HepG2 (cell line): ENCODE data around the gene HSF2BP. TPM values are rescaled to one million over a fixed set of nuclear protein-coding genes. Genes with fewer than 3 reads are reported as not detected.

Experiments
- BRCA1 ChIP-seq: sonication (generic); formaldehyde crosslinking; IDR thresholded peaks from 2 replicates; pipeline ENCODE4 v1.4.0; 2020; ENCODE audit warnings: missing genetic modification reagents
- BRD4 ChIP-seq: sonication (generic); formaldehyde crosslinking; IDR thresholded peaks from 2 replicates; pipeline ENCODE4 v1.4.0; 2020; ENCODE audit warnings: missing genetic modification reagents
- CC2D1A ChIP-seq: sonication (generic); formaldehyde crosslinking; IDR thresholded peaks from 2 replicates; pipeline ENCODE4 v1.8.1; 2023; ENCODE audit warnings: mild to moderate bottlenecking, missing genetic modification reagents
- GFI1 ChIP-seq: sonication (generic); formaldehyde crosslinking; IDR thresholded peaks from 2 replicates; pipeline ENCODE4 v1.5.0; 2020; ENCODE audit warnings: missing genetic modification reagents, mild to moderate bottlenecking, borderline replicate concordance
- HDAC1 ChIP-seq: sonication (generic); formaldehyde crosslinking; IDR thresholded peaks from 2 replicates; pipeline ENCODE4 v1.5.1; 2020; ENCODE audit warnings: mild to moderate bottlenecking, missing genetic modification reagents
- KAT8 ChIP-seq: IDR thresholded peaks from 2 replicates; pipeline ENCODE4 v1.6.1; 2016; ENCODE audit warnings: missing genetic modification reagents, missing compliant biosample characterization
- KLF16 ChIP-seq, 2 experiments: sonication (generic) in 1 of 2; formaldehyde crosslinking in 1 of 2; IDR thresholded peaks; 2 replicates each; pipeline versions ENCODE4 v1.6.1 to v1.8.0; 2016 to 2023; ENCODE audit warnings: missing genetic modification reagents in 2 of 2, missing compliant biosample characterization in 1 of 2
- NCOR1 ChIP-seq: fragments of 200-600 bp; sonication (generic); IDR thresholded peaks from 2 replicates; pipeline ENCODE4 v1.7.0; 2017; ENCODE audit warnings: antibody characterized with exemption, low read length, borderline replicate concordance
- PPARG ChIP-seq: conservative IDR thresholded peaks from 2 replicates; pipeline ENCODE4 v1.6.1; 2016; ENCODE audit warnings: missing biosample characterization, missing genetic modification reagents
- RBAK ChIP-seq: sonication (generic); formaldehyde crosslinking; IDR thresholded peaks from 2 replicates; pipeline ENCODE4 v1.5.1; 2020; ENCODE audit warnings: mild to moderate bottlenecking, missing genetic modification reagents
- REXO4 ChIP-seq: sonication (generic); formaldehyde crosslinking; IDR thresholded peaks from 2 replicates; pipeline ENCODE4 v1.8.0; 2022; ENCODE audit warnings: missing genetic modification reagents, mild to moderate bottlenecking, borderline replicate concordance
- SNRNP70 ChIP-seq: fragments of 200-400 bp; formaldehyde crosslinking; IDR thresholded peaks from 2 replicates; pipeline ENCODE4 v1.6.1; 2017; ENCODE audit warnings: mild to moderate bottlenecking, low read depth, low read length, moderate library complexity
- ZBTB20 ChIP-seq: sonication (generic); formaldehyde crosslinking; IDR thresholded peaks from 2 replicates; pipeline ENCODE4 v1.8.1; 2023; ENCODE audit warnings: missing genetic modification reagents, low read depth, mild to moderate bottlenecking, borderline replicate concordance
- ZNF205 ChIP-seq: IDR thresholded peaks from 2 replicates; pipeline ENCODE4 v1.6.1; 2018; ENCODE audit warnings: missing biosample characterization, missing genetic modification reagents
- ZNF747 ChIP-seq: sonication (generic); formaldehyde crosslinking; IDR thresholded peaks from 2 replicates; pipeline ENCODE4 v1.8.1; 2023; ENCODE audit warnings: missing genetic modification reagents, mild to moderate bottlenecking, borderline replicate concordance
- ZSCAN20 ChIP-seq: sonication (generic); formaldehyde crosslinking; IDR thresholded peaks from 2 replicates; pipeline ENCODE4 v1.4.0; 2020; ENCODE audit warnings: missing genetic modification reagents, mild to moderate bottlenecking, borderline replicate concordance
- ZSCAN30 ChIP-seq: sonication (generic); formaldehyde crosslinking; IDR thresholded peaks from 2 replicates; pipeline ENCODE4 v1.5.0; 2020; ENCODE audit warnings: mild to moderate bottlenecking, missing genetic modification reagents
- polyA plus RNA-seq, 8 experiments: library from polyadenylated mRNA; depleted of rRNA in 3 of 8; stranded (reverse) in 7 of 8; unstranded in 1 of 8; fragments of >200 nt; fragmentation: Illumina TruSeq in 4 of 8; extraction: Trizol in 4 of 8; gene quantifications; 2 replicates each; pipeline versions ENCODE4 v1.2.1 to v1.2.3, GENCODE V29; 2011 to 2016; ENCODE audit warnings: low read depth in 4 of 8, missing spikeins in 1 of 8, mixed read lengths in 1 of 8; ENCODE audit not compliant: insufficient read depth in 1 of 8
- total RNA-seq, 5 experiments: library from RNA; depleted of rRNA; stranded (reverse); fragments of >200 nt; fragmentation: Illumina TruSeq; extraction: Trizol; gene quantifications; 2 replicates each; pipeline ENCODE4 v1.2.3, GENCODE V29; 2016; ENCODE audit warnings: low read depth in 1 of 5
- TF ChIP-seq, protein P1 (sequence below): sonication (generic); formaldehyde crosslinking; IDR thresholded peaks from 2 replicates; pipeline ENCODE4 v1.8.1; 2023; ENCODE audit warnings: missing genetic modification reagents, inconsistent platforms, borderline replicate concordance
- TF ChIP-seq, protein P2 (sequence below): sonication (generic); formaldehyde crosslinking; IDR thresholded peaks from 2 replicates; pipeline ENCODE4 v1.5.0; 2020; ENCODE audit warnings: mild to moderate bottlenecking, low read depth, missing genetic modification reagents, borderline replicate concordance
- TF ChIP-seq, protein P3 (sequence below): IDR thresholded peaks from 2 replicates; pipeline ENCODE4 v1.6.1; 2016; ENCODE audit warnings: low read depth, control low read depth
- TF ChIP-seq, protein P4 (sequence below): sonication (generic); formaldehyde crosslinking; IDR thresholded peaks from 2 replicates; pipeline ENCODE4 v1.4.0; 2020; ENCODE audit warnings: missing genetic modification reagents, borderline replicate concordance
- TF ChIP-seq, protein P5 (sequence below): IDR thresholded peaks from 2 replicates; pipeline ENCODE4 v1.6.1; 2016; ENCODE audit warnings: mild to moderate bottlenecking, missing biosample characterization, missing genetic modification reagents
- TF ChIP-seq, protein P6 (sequence below): sonication (generic); formaldehyde crosslinking; conservative IDR thresholded peaks from 2 replicates; pipeline ENCODE4 v1.5.0; 2020; ENCODE audit warnings: missing genetic modification reagents

HSF2BP gene
- total and polyA plus RNA-seq, 2 of the 13 experiments (the other 11 are each of a cell fraction or from before 2014, with no cell fraction given): 0.67 to 2.2 TPM

DNA sequence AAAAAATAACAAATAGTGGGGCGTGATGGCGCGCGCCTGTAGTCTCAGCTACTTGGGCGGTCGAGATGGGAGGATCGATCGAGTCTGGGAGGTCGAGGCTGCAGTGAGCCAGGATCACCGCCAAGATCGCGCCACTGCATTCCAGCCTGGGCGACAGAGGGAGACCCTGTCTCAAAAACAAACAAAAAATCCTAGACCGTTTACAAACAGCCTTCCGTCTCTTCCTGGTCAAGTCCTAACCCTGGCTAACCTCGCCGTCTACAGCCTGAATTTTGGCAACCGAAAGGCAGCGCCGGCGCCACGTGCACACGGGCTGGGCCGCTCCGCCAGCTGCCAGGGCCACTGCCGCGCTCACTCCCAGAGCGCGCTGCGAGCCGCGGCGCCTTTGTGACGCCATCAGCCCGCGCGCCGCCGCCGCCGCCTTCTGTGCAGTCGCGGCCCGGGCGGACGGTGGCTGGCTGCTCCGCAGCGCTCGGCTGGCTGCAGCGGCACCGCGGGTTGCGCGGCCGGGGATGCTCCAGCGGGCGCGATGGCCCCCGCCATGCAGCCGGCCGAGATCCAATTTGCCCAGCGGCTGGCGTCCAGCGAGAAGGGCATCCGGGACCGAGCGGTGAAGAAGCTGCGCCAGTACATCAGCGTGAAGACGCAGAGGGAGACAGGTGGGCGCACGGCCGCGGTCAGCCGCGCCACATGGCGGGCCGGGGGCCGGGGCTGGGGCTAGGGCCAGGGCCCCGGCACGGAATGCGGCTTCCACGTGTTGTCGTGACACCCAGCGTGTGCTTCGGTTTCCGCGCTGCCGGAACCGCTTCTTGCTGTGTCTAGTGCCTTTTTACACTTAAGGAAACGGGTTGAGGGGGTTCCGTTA is at the start of gene HSF2BP, which contains the start of gene RRP1B (continued):
- TF ChIP-seq, protein P1, sequence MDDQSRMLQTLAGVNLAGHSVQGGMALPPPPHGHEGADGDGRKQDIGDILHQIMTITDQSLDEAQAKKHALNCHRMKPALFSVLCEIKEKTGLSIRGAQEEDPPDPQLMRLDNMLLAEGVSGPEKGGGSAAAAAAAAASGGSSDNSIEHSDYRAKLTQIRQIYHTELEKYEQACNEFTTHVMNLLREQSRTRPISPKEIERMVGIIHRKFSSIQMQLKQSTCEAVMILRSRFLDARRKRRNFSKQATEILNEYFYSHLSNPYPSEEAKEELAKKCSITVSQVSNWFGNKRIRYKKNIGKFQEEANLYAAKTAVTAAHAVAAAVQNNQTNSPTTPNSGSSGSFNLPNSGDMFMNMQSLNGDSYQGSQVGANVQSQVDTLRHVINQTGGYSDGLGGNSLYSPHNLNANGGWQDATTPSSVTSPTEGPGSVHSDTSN (CRISPR knock-in tag): peak; percentile 94; the same call in 1 of the 2 replicates
- peak; percentile 72; the same call in 1 of the 2 replicates for TF ChIP-seq ZNF747
- no peak; the same call in 1 of the 2 replicates for TF ChIP-seq ZSCAN20 (CRISPR knock-in tag)
- TF ChIP-seq HDAC1 (CRISPR knock-in tag): peak; percentile 67
- TF ChIP-seq KAT8 (CRISPR knock-in tag): peak; percentile 85
- TF ChIP-seq CC2D1A (CRISPR knock-in tag): no peak
- TF ChIP-seq GFI1 (CRISPR knock-in tag): no peak
- TF ChIP-seq, protein P2, sequence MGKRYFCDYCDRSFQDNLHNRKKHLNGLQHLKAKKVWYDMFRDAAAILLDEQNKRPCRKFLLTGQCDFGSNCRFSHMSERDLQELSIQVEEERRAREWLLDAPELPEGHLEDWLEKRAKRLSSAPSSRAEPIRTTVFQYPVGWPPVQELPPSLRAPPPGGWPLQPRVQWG (CRISPR knock-in tag): no peak
- peak; percentile 78 for TF ChIP-seq REXO4 (CRISPR knock-in tag)
- TF ChIP-seq PPARG (CRISPR knock-in tag): peak; percentile 61
- TF ChIP-seq, protein P3, sequence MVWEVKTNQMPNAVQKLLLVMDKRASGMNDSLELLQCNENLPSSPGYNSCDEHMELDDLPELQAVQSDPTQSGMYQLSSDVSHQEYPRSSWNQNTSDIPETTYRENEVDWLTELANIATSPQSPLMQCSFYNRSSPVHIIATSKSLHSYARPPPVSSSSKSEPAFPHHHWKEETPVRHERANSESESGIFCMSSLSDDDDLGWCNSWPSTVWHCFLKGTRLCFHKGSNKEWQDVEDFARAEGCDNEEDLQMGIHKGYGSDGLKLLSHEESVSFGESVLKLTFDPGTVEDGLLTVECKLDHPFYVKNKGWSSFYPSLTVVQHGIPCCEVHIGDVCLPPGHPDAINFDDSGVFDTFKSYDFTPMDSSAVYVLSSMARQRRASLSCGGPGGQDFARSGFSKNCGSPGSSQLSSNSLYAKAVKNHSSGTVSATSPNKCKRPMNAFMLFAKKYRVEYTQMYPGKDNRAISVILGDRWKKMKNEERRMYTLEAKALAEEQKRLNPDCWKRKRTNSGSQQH (CRISPR knock-in tag): peak; percentile 86
- no peak for TF ChIP-seq RBAK
- TF ChIP-seq, protein P4, sequence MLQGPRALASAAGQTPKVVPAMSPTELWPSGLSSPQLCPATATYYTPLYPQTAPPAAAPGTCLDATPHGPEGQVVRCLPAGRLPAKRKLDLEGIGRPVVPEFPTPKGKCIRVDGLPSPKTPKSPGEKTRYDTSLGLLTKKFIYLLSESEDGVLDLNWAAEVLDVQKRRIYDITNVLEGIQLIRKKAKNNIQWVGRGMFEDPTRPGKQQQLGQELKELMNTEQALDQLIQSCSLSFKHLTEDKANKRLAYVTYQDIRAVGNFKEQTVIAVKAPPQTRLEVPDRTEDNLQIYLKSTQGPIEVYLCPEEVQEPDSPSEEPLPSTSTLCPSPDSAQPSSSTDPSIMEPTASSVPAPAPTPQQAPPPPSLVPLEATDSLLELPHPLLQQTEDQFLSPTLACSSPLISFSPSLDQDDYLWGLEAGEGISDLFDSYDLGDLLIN: peak; percentile 36; the same call in 1 of the 2 replicates
- peak; percentile 93; the same call in 1 of the 2 replicates for TF ChIP-seq BRCA1 (CRISPR knock-in tag)
- peak; percentile 73; the same call in 1 of the 2 replicates for TF ChIP-seq ZNF205 (CRISPR knock-in tag)
- TF ChIP-seq, protein P5, sequence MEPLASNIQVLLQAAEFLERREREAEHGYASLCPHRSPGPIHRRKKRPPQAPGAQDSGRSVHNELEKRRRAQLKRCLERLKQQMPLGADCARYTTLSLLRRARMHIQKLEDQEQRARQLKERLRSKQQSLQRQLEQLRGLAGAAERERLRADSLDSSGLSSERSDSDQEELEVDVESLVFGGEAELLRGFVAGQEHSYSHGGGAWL: peak; percentile 81; the same call in 1 of the 2 replicates
- peak; percentile 16; the same call in 1 of the 2 replicates for TF ChIP-seq ZSCAN30 (CRISPR knock-in tag)
- TF ChIP-seq KLF16 (CRISPR knock-in tag; IDR thresholded peaks at IDR 0.05): peak; percentile 89 to 90; a peak in 3 of 4 replicates
- TF ChIP-seq SNRNP70: no peak
- peak; percentile 99 for TF ChIP-seq BRD4
- peak; percentile 65; the same call in 1 of the 2 replicates for TF ChIP-seq ZBTB20 (CRISPR knock-in tag)
- TF ChIP-seq, protein P6, sequence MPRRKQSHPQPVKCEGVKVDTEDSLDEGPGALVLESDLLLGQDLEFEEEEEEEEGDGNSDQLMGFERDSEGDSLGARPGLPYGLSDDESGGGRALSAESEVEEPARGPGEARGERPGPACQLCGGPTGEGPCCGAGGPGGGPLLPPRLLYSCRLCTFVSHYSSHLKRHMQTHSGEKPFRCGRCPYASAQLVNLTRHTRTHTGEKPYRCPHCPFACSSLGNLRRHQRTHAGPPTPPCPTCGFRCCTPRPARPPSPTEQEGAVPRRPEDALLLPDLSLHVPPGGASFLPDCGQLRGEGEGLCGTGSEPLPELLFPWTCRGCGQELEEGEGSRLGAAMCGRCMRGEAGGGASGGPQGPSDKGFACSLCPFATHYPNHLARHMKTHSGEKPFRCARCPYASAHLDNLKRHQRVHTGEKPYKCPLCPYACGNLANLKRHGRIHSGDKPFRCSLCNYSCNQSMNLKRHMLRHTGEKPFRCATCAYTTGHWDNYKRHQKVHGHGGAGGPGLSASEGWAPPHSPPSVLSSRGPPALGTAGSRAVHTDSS (CRISPR knock-in tag): no peak
- TF ChIP-seq NCOR1: no peak; the same call in 1 of the 2 replicates
